ENCODE results near the gene CYP2S1. TPM values are rescaled to one million over a fixed set of nuclear protein-coding genes. Genes with fewer than 3 reads are reported as not detected.

The CYP2S1 gene
- total and polyA plus RNA-seq, 2 of the 4 experiments (the other 2 are of a cell fraction) = 0.54 to 2.1 TPM

DNA sequence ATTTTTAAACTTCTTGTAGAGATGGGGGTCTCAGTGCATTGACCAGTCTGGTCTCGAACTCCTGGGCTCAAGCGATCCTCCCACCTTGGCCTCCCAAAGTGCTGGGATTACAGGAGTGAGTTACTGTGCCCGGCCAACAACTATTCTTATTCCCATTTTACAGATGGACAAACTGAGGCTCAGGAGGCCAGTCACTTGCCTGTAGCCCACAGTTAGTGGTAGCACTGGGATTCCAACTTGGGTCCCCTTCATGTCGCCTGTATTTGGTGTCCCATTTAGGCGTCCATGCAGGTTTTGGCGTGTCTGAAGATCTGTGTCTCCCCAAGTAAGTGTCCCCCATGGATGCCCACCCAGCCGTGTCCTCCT lies 25.2 kb downstream of the CYP2S1 start:
- H3K27me3 ChIP-seq (ENCODE audit: control insufficient read depth, insufficient read depth, low read length) = no peaks in the 10 kb centered on the region
- peak overlapping the region; percentile 89 for H3K4me3 ChIP-seq (ENCODE audit: insufficient read depth, low read depth, low read length)
- POLR2A ChIA-PET (ENCODE audit: unreplicated experiment) = no interaction called here
- H3K18ac ChIP-seq (ENCODE audit: low read depth, low read length) = peak overlapping the region; percentile 71
- peaks cover 23% of the 10 kb centered on the region for H3K36me3 ChIP-seq (ENCODE audit: control insufficient read depth, insufficient read depth, low read length)
- peaks cover 24% of the 10 kb centered on the region for H3K4me1 ChIP-seq (ENCODE audit: control insufficient read depth, insufficient read depth, low read length)
- intact Hi-C loops (cut with micrococcal nuclease) (loop anchor here (5.0 kb wide), 1 partner anchor 94 kb away; the partner anchor contains the start of gene CCDC97), dilution Hi-C loops (cut with HindIII; ENCODE audit: low sequenced_read_pairs, unreplicated experiment) (no loop called here), in situ Hi-C loops (cut with MboI; ENCODE audit: low sequenced_read_pairs) (no loop called here)
- peaks cover 5% of the 10 kb centered on the region for H4K20me1 ChIP-seq (ENCODE audit: insufficient read depth, low read length)
- H3K4ac ChIP-seq (ENCODE audit: low read depth, low read length) = peak overlapping the region; percentile 99
- H2BK15ac ChIP-seq (ENCODE audit: low read depth, low read length) = peak overlapping the region; percentile 48; the same call in 2 of the 3 replicates
- peak overlapping the region; percentile 53 for H3K4me2 ChIP-seq (ENCODE audit: low read depth, low read length)
- peak overlapping the region; percentile 96 for H2AK5ac ChIP-seq (ENCODE audit: low read depth, low read length)
- H2BK5ac ChIP-seq (ENCODE audit: low read depth, low read length, poor library complexity, severe bottlenecking) = peak overlapping the region; percentile 99
- H2BK120ac ChIP-seq (ENCODE audit: low read depth, low read length) = peak overlapping the region; percentile 94
- CTCF ChIA-PET = no interaction called here
- H3K9me3 ChIP-seq (ENCODE audit: control insufficient read depth, insufficient read depth, low read length) = no peaks in the 10 kb centered on the region
- H3K23ac ChIP-seq (ENCODE audit: low read depth, low read length) = peak overlapping the region; percentile 83; the same call in 1 of the 2 replicates
- 0 out of 2 replicates have a peak overlapping the region, but pooled peaks have one; percentile 52 for H3K56ac ChIP-seq (ENCODE audit: extremely low read depth, insufficient read depth, low read length)
- peaks cover 16% of the 10 kb centered on the region; the same call in 1 of the 2 replicates for H3K9me1 ChIP-seq (ENCODE audit: insufficient read depth, low read length)
- peak overlapping the region; percentile 99 for H4K91ac ChIP-seq (ENCODE audit: insufficient read depth, low read depth, low read length)
- no TSS peak for BruUV-seq (replicated peaks)
- no peak for TF ChIP-seq CEBPB (IDR thresholded peaks at IDR 0.05; ENCODE audit: low read depth, low read length)
- no peak for TF ChIP-seq RFX5 (IDR thresholded peaks at IDR 0.05; ENCODE audit: low read depth, low read length)
- H3K9ac ChIP-seq (ENCODE audit: low read depth, low read length) = peak overlapping the region; percentile 99
- H3K27ac ChIP-seq (ENCODE audit: insufficient read depth, low read length) = peak overlapping the region; percentile 99
- H3K79me1 ChIP-seq (ENCODE audit: low read depth in 1 of 2, low read length in 2 of 2) = peaks cover 0 to 36% of the 10 kb centered on the region in 2 experiments; a peak in 3 of 4 replicates
- H4K5ac ChIP-seq (ENCODE audit: low read depth, low read length) = peak overlapping the region; percentile 39
- peak overlapping the region; percentile 99 for H2AK9ac ChIP-seq (replicated peaks; ENCODE audit: low read depth, low read length, poor library complexity)
- peak overlapping the region; percentile 87 for H2AFZ ChIP-seq (replicated peaks; ENCODE audit: low read length, poor library complexity)
- H2BK20ac ChIP-seq (ENCODE audit: low read depth, low read length) = peak overlapping the region; percentile 88
- 70% methylated on average over 5 of the region's 7 CpGs; no CpG with 5 or more reads in 1 of the 2 experiments for WGBS, 2 experiments (ENCODE audit: extremely low coverage in 2 of 2, insufficient read length in 1 of 2)
- no peak for ATAC-seq (ENCODE audit: low read depth)
- no peak for DNase-seq
- H3K14ac ChIP-seq (replicated peaks; ENCODE audit: low read depth, low read length) = peak overlapping the region; percentile 100
- H4K8ac ChIP-seq (ENCODE audit: low read depth in 2 of 2, low read length in 2 of 2) = peak overlapping the region; percentile 72 to 84
